GM19397 (cell line): Measurements from ENCODE around the gene KCNA3.
"Not testable (repeated sequence)": the region's sequence is repeated elsewhere in the genome, so short reads cannot be mapped to it uniquely, and the experiment has no call there.

Experiments used
- ATAC-seq: cut with Tn5 transposase; IDR thresholded peaks from one replicate; pipeline ENCODE4 v1.9.1; 2021; ENCODE audit warnings: mild to moderate bottlenecking, moderate library complexity; ENCODE audit not compliant: unreplicated experiment

Gene KCNA3

DNA sequence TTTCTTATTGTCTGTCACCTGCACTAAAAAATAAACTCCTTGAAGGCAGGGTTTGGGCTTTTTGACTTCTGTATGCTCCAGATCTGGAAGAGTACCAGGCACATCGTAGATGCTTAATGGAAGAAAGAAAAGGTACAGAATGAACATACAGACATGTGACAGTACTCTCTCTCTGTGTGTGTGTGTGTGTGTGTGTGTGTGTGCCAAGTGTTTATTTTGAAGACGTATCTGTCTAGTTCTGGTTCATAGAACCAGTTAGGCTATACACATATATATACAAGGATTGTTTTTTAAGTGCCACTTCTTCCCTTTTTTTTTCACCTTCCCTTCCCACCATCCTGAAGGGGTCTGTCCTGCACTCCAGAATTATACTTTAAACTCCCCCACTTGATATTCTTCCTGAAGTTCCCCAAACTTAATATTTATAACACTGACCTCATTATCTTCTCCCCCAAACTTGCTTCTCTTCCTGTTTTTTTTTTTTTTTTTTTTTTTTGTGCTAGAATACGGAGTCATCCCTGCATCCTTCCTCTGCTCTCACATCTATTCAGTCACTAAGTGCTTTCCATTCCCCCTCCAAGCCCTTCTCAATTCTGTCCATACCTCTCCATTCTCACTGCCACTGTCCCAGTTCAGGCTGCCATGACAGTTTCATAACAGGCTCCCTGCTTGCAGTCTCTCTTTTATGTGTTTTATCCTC lies 5.4 kb upstream of the KCNA3 start:
- no peak for ATAC-seq

DNA sequence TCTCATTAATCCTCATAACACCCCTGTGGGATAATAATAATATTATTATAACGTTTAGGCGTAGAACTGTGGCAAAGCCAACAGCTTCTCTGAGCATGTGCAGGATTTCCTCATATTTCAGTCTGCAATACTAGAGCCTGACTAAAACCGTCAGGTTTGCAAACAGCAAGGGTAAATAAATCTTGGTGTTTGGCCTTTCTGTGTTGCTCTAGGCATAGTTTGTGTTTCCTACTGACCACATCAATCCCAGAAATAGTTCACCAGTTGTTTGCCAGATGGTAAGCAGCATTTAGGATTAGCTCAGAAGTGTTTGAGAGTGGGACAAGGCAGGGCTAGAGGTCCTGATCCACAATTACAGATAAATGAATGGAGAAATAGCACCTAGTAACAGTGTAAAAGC lies 2.8 kb upstream of the KCNA3 start:
- ATAC-seq: no peak

DNA sequence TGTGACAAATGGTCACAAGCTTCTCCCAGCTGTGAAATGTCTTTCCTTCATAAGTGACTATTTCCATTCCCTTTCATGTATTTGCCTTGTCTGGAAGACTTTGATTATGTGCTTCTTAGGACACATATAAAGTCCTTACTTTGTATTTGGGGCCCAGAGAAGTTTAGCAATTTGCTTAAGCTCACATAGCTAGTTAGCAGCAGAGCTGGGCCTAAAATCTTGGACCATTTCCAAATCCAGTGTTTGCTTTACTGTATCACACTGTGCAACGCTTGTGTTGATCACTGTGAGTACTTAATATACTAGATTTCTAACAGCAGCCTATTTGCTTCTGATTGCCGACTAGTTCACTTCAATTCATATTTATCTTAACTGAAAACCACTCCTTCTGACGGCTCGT lies 2.2 kb upstream of the KCNA3 start:
- ATAC-seq: no peak

DNA sequence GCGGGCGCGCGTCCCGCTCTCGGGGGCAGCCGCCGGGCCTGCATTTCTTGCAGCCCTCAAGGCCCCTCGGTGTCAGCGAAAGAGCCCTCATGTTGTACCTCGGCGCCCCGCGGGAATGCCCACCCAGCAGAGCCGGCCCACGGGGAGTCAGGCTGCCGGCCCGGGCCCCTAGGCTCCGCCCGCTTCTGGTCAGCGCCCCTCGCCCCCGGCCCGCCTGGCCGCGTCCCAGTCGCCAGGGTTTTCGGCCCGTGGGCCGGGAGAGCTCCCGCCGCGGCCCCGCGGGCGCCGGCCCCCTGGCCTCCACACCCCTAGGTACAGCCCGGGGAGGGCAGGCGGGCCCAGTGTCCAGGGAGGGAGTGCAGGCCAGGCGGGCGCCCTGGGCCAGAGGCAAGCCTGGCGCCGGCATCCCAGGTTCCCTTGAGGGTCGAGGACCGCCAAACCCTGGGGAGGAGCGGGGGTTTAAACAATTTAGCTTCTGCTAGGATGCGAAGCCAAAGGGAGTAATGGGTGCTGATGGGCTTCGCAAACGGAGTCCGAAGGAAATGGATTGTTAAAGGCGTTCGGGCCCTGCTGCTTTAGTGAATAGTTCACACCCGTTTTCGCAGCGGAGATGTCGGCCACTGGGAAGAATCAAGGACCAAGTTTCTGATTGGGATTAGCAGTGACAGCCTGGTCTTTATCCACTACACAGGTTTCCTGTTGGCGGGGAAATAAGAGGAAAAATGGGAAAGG lies 486 bp upstream of the KCNA3 start:
- no peak for ATAC-seq

DNA sequence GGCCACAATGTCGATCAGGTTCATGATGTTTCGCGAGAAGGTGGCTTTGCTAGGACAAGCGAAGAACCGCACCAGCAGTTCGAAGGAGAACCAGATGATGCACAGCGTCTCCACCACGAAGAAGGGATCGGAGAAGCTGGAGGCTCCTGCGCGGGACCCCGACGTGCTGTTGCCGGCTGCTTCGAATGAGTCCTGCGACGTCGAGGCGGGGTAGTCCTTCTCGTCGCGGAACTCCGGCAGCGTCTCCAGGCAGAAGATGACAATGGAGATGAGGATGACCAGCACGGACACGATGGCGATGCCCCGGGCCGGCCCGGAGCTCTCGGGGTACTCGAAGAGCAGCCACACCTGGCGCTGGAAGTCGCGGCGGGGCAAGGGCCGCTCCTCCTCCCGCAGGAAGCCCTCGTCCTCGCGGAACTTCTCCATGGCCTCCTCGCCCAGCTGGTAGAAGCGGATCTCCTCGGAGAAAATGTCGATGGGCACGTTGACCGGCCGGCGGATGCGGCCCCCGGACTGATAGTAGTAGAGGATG lies 869 bp downstream of the KCNA3 start:
- no peak for ATAC-seq

GRCh38 chr1:110673197-110673701 lies 1.5 kb downstream of the KCNA3 start:
- ATAC-seq: no peak

- ATAC-seq: no peak
Measured at GRCh38 chr1:110672753-110673108, 2.0 kb downstream of the KCNA3 start.

DNA sequence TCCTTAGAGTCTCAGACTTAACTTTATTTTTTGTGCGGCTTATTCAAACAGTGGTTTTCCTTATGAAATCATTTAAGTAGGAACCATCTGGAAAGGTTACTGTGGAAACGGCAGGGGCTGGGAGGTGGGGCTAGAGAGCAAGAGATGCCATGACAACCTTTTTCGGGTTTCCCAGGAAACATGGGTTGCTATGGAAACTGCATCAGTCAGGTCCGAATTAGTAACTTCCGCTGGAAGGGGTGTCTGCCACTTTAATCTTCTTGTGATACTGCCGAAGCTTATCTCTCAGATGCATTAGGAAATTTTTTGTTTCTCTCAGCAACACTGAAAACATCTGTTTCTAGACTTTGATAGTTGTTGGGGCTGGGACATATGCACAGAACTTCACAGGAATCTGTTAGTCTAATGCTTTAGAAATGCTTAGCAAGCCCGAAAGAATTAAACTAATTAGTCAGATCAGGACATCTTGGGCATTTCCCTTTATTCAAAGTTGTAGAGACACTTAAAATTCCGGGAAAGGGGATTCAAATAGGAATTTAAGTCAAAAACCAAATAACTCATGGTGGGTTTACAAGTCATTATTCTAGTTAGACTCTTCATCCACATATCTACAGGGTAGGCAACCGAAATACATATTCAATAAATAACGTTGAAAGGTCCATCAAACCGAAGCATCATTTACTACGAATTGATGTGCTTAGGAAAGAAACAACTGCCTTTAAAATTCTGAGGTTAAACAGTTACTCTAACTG lies 2.6 kb downstream of the KCNA3 start:
- no peak for ATAC-seq

DNA sequence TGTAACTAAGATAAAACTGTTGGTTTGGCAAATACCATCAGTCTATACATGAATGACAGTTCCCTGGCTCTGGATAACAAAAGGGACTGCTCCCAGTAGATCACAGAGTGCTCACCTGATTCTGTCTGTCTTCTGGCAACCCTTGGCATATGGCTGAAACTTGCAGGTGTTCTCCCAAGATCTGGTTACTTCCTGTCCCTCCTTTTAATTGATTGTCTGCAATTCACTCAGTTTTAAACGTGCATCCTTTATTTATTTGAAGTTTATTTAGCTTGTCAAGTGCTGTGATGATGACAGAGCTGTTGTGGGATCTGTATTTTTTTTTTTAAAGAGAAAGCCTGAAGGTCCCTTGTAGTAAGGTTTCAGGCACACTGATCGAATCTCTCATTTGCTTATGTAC lies 3.4 kb downstream of the KCNA3 start:
- no peak for ATAC-seq

- ATAC-seq: no peak
Measured at GRCh38 chr1:110668549-110668948, 6.2 kb downstream of the KCNA3 start.

DNA sequence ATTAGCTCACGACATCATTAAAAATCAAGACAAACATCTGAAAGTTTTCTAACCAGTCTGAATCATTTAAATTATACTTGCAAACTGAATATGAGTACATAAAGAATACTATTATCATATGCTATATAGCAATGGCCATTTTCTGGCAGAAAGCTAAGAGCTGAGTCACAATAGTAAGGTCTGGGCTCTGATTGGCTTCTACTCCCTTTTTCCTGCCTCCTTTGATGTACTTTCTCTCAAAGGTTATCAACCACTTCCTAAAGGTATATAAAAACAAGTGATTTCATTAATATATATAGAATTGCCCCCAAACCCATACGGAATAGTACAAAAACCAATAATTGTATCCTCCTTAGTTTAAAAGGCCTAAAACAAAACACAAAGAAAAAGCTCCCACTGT lies 7.0 kb downstream of the KCNA3 start:
- no peak for ATAC-seq

- no peak for ATAC-seq
Measured at GRCh38 chr1:110663241-110663640, 11.5 kb downstream of the KCNA3 start.

DNA sequence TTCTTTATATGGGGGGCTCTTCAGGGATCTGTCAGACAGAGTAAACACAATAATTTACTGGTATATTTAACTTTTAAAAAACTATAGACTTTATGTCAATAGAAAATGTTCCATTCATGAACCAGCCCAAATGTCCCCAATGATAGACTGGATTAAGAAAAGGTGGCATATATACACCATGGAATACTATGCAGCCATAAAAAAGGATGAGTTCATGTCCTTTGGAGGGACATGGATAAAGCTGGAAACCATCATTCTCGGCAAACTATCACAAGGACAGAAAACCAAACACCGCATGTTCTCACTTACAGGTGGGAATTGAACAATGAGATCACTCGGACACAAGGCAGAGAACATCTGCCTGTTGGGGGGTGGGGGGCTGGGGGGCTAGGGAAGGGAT lies 15.2 kb downstream of the KCNA3 start:
- ATAC-seq: not testable (repeated sequence)

DNA sequence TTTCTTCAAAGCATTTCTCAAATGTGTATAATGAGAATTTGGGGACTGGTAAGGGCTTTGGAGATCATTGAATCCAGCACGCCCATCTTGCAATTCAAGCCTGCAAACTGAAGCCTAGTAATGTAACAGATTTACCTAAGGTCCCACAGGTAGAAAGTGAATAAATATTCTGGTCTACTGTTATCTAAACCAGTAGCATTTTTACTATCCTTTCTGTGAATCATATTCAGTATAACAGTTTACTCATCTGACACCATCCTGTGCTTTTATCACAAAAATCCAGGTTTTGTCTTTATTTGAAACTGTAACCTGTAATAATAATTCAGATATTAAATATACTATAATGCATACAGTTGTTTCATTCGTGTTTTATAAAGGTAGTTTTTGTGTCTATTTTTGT lies 17.4 kb downstream of the KCNA3 start:
- no peak for ATAC-seq

- ATAC-seq: no peak
Measured at GRCh38 chr1:110650609-110651008, 24.1 kb downstream of the KCNA3 start.

- no peak for ATAC-seq
Measured at GRCh38 chr1:110648417-110648816, 26.3 kb downstream of the KCNA3 start.

DNA sequence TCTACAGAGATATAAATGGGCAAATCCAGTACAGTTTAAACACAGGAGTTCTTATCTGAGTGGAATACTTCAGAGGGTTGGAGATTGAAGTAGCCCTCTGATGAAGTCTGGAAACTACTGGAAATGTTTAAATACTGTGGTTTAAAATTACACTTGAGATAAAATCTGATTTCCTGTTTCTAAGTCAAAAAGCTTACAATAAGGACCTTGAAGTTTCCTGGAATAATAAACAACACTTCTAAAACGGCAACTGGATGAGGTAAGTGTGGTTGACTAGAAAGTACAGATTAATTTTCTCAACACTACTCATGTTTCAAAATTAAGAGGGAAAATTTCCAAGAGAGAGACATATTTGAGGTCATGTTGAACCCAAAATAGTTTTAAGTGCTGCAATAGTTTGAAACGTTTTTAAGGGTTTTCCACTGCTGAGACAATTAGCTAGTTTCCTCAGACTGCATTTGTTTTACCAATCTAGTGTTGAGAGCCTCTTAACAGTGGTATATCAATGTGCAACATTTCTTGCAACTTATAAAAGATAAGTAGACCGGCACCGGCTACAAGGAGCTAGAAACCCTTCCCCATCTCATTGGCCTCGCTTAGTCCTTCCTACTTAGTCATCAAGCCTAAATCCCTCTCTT lies 27.4 kb downstream of the KCNA3 start:
- no peak for ATAC-seq

- ATAC-seq: no peak
Measured at GRCh38 chr1:110645821-110646735, 28.7 kb downstream of the KCNA3 start.

- no peak for ATAC-seq
Measured at GRCh38 chr1:110645211-110645610, 29.5 kb downstream of the KCNA3 start.

DNA sequence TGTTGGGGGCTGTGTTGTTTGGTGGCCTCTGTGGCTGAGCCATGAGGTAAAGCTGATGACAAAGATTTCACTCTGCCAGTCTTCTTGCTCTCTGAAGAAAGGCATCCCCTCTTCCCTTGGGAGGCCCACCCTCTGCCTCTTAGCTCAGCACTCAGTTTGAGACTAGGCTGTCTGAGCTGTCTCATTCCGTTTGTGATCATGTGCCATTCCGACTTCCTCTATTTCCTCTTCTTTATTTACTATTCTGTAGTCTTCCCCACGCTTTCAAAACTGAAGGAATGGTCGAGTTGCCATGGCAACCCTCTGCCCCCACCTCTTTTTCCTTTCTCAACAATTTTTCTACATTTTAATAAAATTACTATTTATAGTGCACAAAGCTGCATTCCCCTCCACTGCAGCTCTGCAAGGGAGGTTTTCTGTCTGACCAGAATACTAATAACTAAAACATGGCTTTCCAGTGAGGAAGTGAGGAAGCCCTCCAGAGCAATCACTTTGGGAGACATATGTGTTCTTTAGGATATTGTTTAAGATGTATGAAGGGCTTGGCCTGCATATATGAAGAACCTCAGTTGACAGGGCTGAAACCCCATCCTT lies 30.8 kb downstream of the KCNA3 start:
- ATAC-seq: no peak
